ENCODE data around the gene TPR.

- TF ChIP-seq CHD1 (IDR thresholded peaks at IDR 0.05; ENCODE audit: low read depth, low read length) (no peak), BRCA1 (IDR thresholded peaks at IDR 0.05; ENCODE audit: low read depth, low read length) (no peak), SAP30 (IDR thresholded peaks at IDR 0.05; ENCODE audit: insufficient read depth, insufficient replicate concordance, low read length) (no peak), RAD21 (IDR thresholded peaks at IDR 0.05 in 1 of 2, conservative IDR thresholded peaks at IDR 0.05 in 1 of 2; ENCODE audit: low read depth in 2 of 2, low read length in 2 of 2) (peak; percentile 40 to 47), SRF (IDR thresholded peaks at IDR 0.05; ENCODE audit: low read depth, low read length) (no peak), POLR2A (IDR thresholded peaks at IDR 0.05; ENCODE audit: control extremely low read depth in 1 of 2, low read depth in 2 of 2, low read length in 2 of 2) (no peak), POLR2AphosphoS5 (IDR thresholded peaks at IDR 0.05; ENCODE audit: low read depth, low read length) (no peak), EZH2 (IDR thresholded peaks at IDR 0.05; ENCODE audit: low read depth, low read length, severe bottlenecking) (no peak), YY1 (IDR thresholded peaks at IDR 0.05; ENCODE audit: low read depth, low read length) (no peak), SP2 (IDR thresholded peaks at IDR 0.05; ENCODE audit: low read length) (no peak)
- TF ChIP-seq, protein P1, sequence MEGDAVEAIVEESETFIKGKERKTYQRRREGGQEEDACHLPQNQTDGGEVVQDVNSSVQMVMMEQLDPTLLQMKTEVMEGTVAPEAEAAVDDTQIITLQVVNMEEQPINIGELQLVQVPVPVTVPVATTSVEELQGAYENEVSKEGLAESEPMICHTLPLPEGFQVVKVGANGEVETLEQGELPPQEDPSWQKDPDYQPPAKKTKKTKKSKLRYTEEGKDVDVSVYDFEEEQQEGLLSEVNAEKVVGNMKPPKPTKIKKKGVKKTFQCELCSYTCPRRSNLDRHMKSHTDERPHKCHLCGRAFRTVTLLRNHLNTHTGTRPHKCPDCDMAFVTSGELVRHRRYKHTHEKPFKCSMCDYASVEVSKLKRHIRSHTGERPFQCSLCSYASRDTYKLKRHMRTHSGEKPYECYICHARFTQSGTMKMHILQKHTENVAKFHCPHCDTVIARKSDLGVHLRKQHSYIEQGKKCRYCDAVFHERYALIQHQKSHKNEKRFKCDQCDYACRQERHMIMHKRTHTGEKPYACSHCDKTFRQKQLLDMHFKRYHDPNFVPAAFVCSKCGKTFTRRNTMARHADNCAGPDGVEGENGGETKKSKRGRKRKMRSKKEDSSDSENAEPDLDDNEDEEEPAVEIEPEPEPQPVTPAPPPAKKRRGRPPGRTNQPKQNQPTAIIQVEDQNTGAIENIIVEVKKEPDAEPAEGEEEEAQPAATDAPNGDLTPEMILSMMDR (IDR thresholded peaks at IDR 0.05; ENCODE audit: control extremely low read depth in 1 of 3, insufficient read depth in 1 of 3, low read depth in 1 of 3, low read length in 3 of 3) = peak in 2 of 3 experiments; percentile 42 to 75; a peak in 2 of 4 replicates
These were observed 69.8 kb downstream of the TPR start for GRCh38 chr1:186304982-186305949.
